Tibial nerve (tissue), 4 donors: ENCODE results near the gene STXBP6. TPM values are rescaled to one million over a fixed set of nuclear protein-coding genes. Genes with fewer than 3 reads are reported as not detected.

ENCODE experiments used
- DNase-seq, 2 donors: peaks; one replicate each; pipeline ENCODE4 v3.0.0-alpha.2; 2019; ENCODE audit warnings: low spot score in 2 of 2
- H3K27ac ChIP-seq, 4 donors: fragments of 200-600 bp; sonication (generic) in 3 of 4; one replicate each; pipeline ENCODE4 v1.5.1; 2017 to 2019; ENCODE audit warnings: mild to moderate bottlenecking in 1 of 4
- H3K27me3 ChIP-seq, 2 donors: fragments of 200-600 bp; sonication (generic) in 1 of 2; one replicate each; pipeline versions ENCODE4 v1.5.1 to v1.6.0; 2017 to 2019
- H3K36me3 ChIP-seq, 3 donors: fragments of 200-600 bp; sonication (generic); one replicate each; pipeline ENCODE4 v1.5.1; 2018 to 2019
- H3K4me1 ChIP-seq, 4 donors: fragments of 200-600 bp; sonication (generic) in 3 of 4; one replicate each; pipeline ENCODE4 v1.5.1; 2017 to 2019
- H3K4me3 ChIP-seq, 4 donors: fragments of 200-600 bp; sonication (generic) in 3 of 4; one replicate each; pipeline ENCODE4 v1.5.1; 2017 to 2019; ENCODE audit warnings: mild to moderate bottlenecking in 1 of 4, moderate library complexity in 1 of 4
- H3K9me3 ChIP-seq, 4 donors: fragments of 200-600 bp; sonication (generic) in 3 of 4; one replicate each; pipeline ENCODE4 v1.5.1; 2017 to 2019
- CTCF ChIP-seq, 5 experiments: fragments of 200-600 bp in 3 of 5; fragments of 450-650 bp in 2 of 5; sonication (generic) in 3 of 5; IDR thresholded peaks; one replicate each; pipeline ENCODE4 v1.5.1; 2016 to 2019; ENCODE audit warnings: antibody characterized with exemption in 5 of 5, mild to moderate bottlenecking in 3 of 5, moderate library complexity in 2 of 5
- EP300 ChIP-seq, 2 donors: sonication (generic); formaldehyde crosslinking; IDR thresholded peaks; one replicate each; pipeline ENCODE4 v1.6.1; 2017; ENCODE audit warnings: antibody characterized with exemption in 2 of 2, mild to moderate bottlenecking in 1 of 2
- POLR2A ChIP-seq, 2 donors: fragments of 450-650 bp; IDR thresholded peaks; one replicate each; pipeline ENCODE4 v1.6.1; 2017; ENCODE audit warnings: antibody characterized with exemption in 2 of 2, mild to moderate bottlenecking in 2 of 2, moderate library complexity in 2 of 2
- WGBS, 2 donors: methylation state at CpG; one replicate each; pipeline ENCODE4 v1.1.5; 2018; 5-methylcytosine and 5-hydroxymethylcytosine counted together
- total RNA-seq, 4 donors: library from RNA; depleted of rRNA; stranded (reverse); fragments of >200 nt; gene quantifications; one replicate each; pipeline ENCODE4 v1.1.0, GENCODE V29; 2016

The STXBP6 gene
- total RNA-seq, 4 donors from 2014 or later: 12.6 to 42.6 (median 33.5) TPM

- Histone ChIP-seq H3K4me3 (peak overlapping the region in 1 of 4 donors; percentile 1), H3K36me3 (no peaks in the 10 kb centered on the region), H3K27me3 (no peaks in the 10 kb centered on the region), H3K9me3 (no peaks in the 10 kb centered on the region), H3K27ac (peak overlapping the region in 2 of 4 donors; percentile 68 to 74), H3K4me1 (peaks cover 0 to 30% (median 0%) of the 10 kb centered on the region in 4 donors)
- DNase-seq: peak in 1 of 2 donors; percentile 38
- WGBS, 2 donors: 50 to 51% methylated on average over 6 of the region's 6 CpGs
- TF ChIP-seq POLR2A (IDR thresholded peaks at IDR 0.05) (no peak), EP300 (IDR thresholded peaks at IDR 0.05) (peak in 1 of 2 donors; percentile 80)
Observed at GRCh38 chr14:24900269-24901100, 149.5 kb downstream of the STXBP6 start.

- no peaks in the 10 kb centered on the region for H3K9me3 ChIP-seq
- TF ChIP-seq POLR2A (IDR thresholded peaks at IDR 0.05) (no peak), CTCF (IDR thresholded peaks at IDR 0.05) (no peak), EP300 (IDR thresholded peaks at IDR 0.05) (no peak)
- no peaks in the 10 kb centered on the region for H3K36me3 ChIP-seq
- H3K4me1 ChIP-seq: peaks cover 0 to 35% (median 0%) of the 10 kb centered on the region in 4 donors
- no peaks in the 10 kb centered on the region for H3K27me3 ChIP-seq
- no peak for DNase-seq
- H3K4me3 ChIP-seq: no peak overlapping the region
- WGBS, 2 donors: 88% methylated on average over 3 of the region's 3 CpGs
- H3K27ac ChIP-seq: no peak overlapping the region
Observed at GRCh38 chr14:24897793-24898192, 152.2 kb downstream of the STXBP6 start.

- no peaks in the 10 kb centered on the region for H3K36me3 ChIP-seq
- H3K27ac ChIP-seq: peak overlapping the region in 2 of 4 donors; percentile 49 to 75
- peaks cover 0 to 6% (median 0%) of the 10 kb centered on the region in 4 donors for H3K9me3 ChIP-seq
- no peak for TF ChIP-seq POLR2A (IDR thresholded peaks at IDR 0.05)
- no peak for TF ChIP-seq CTCF (IDR thresholded peaks at IDR 0.05)
- TF ChIP-seq EP300 (IDR thresholded peaks at IDR 0.05): no peak
- H3K4me3 ChIP-seq: no peak overlapping the region
- 59 to 79% methylated on average over 4 of the region's 4 CpGs for WGBS, 2 donors
- peaks cover 0 to 34% (median 0%) of the 10 kb centered on the region in 4 donors for H3K4me1 ChIP-seq
- no peak for DNase-seq
- H3K27me3 ChIP-seq: no peaks in the 10 kb centered on the region
Observed at GRCh38 chr14:24895622-24896021, 154.3 kb downstream of the STXBP6 start.

GRCh38 chr14:24895243-24895583, 154.7 kb downstream of the STXBP6 start:
- Histone ChIP-seq H3K4me3 (no peak overlapping the region), H3K36me3 (no peaks in the 10 kb centered on the region), H3K4me1 (peaks cover 0 to 30% (median 0%) of the 10 kb centered on the region in 4 donors), H3K27me3 (no peaks in the 10 kb centered on the region), H3K9me3 (peaks cover 0 to 9% (median 0%) of the 10 kb centered on the region in 4 donors), H3K27ac (peak overlapping the region in 3 of 4 donors; percentile 8 to 75 (median 49))
- 45 to 56% methylated on average over 4 of the region's 4 CpGs for WGBS, 2 donors
- DNase-seq: no peak
- TF ChIP-seq EP300 (IDR thresholded peaks at IDR 0.05) (no peak), CTCF (IDR thresholded peaks at IDR 0.05) (no peak), POLR2A (IDR thresholded peaks at IDR 0.05) (no peak)

- Histone ChIP-seq H3K36me3 (no peaks in the 10 kb centered on the region), H3K4me1 (peaks cover 0 to 25% (median 0%) of the 10 kb centered on the region in 4 donors), H3K27ac (peak overlapping the region in 3 of 4 donors; percentile 8 to 75 (median 68)), H3K27me3 (no peaks in the 10 kb centered on the region), H3K4me3 (no peak overlapping the region), H3K9me3 (peaks cover 0 to 13% (median 0%) of the 10 kb centered on the region in 4 donors)
- WGBS, 2 donors: 42 to 60% methylated on average over 5 of the region's 5 CpGs
- DNase-seq: no peak
- TF ChIP-seq POLR2A (IDR thresholded peaks at IDR 0.05) (no peak), EP300 (IDR thresholded peaks at IDR 0.05) (no peak), CTCF (IDR thresholded peaks at IDR 0.05) (no peak)
Observed at GRCh38 chr14:24894583-24895242, 155.2 kb downstream of the STXBP6 start.
